ENCODE data around the gene PLOD3. TPM values are rescaled to one million over a fixed set of nuclear protein-coding genes. Genes with fewer than 3 reads are reported as not detected.

PLOD3 gene
- total RNA-seq, 1 experiment from 2014 or later: 83.7 TPM

GRCh38 chr7:101258243-101258731, 40.9 kb upstream of the PLOD3 start:
- Histone ChIP-seq H3K9me2 (ENCODE audit: insufficient read depth) (no peaks in the 10 kb centered on the region), H3K9ac (ENCODE audit: low read length) (no peak overlapping the region), H3K27ac (ENCODE audit: low read depth, low read length) (no peak overlapping the region), H3K4me2 (ENCODE audit: low read length) (no peak overlapping the region), H3K79me2 (ENCODE audit: insufficient read depth, low read length) (no peaks in the 10 kb centered on the region), H2AFZ (ENCODE audit: low read depth, low read length, poor library complexity, severe bottlenecking) (no peak overlapping the region), H4K20me1 (ENCODE audit: insufficient read depth) (no peaks in the 10 kb centered on the region), H3K4me1 (ENCODE audit: control insufficient read depth in 1 of 2, insufficient read depth in 2 of 2, low read length in 2 of 2) (no peaks in the 10 kb centered on the region), H3K9me3 (ENCODE audit: control insufficient read depth in 1 of 2, insufficient read depth in 1 of 2, low read depth in 1 of 2, low read length in 2 of 2) (no peaks in the 10 kb centered on the region), H3K36me3 (ENCODE audit: control insufficient read depth in 1 of 2, insufficient read depth in 2 of 2, low read length in 2 of 2) (no peaks in the 10 kb centered on the region), H3K4me3 (replicated peaks in 1 of 2; ENCODE audit: low read depth in 1 of 2, low read length in 2 of 2) (no peak overlapping the region), H3K27me3 (ENCODE audit: insufficient read depth, low read length) (no peaks in the 10 kb centered on the region)
- ChIA-PET RAD21 (ENCODE audit: low non-redundant PET in 1 of 2, low total read pairs in 2 of 2, uncharacterized antibody in 2 of 2, unreplicated experiment in 2 of 2) (interaction anchor here in 1 of 2 experiments (0.6 kb wide), 1 partner anchor 62 kb away, joined by 6 read pairs; no protein-coding TSS in a partner anchor), POLR2A (no interaction called here), CTCF (no interaction called here)
- no peak for DNase-seq (ENCODE audit: low read depth, low spot score)
- no TSS peak for BruUV-seq (replicated peaks)
- TF ChIP-seq EGR1 (IDR thresholded peaks at IDR 0.05; ENCODE audit: low read depth): no peak
- no peak for TF ChIP-seq SP1 (IDR thresholded peaks at IDR 0.05; ENCODE audit: low read depth)
- TF ChIP-seq EZH2 (IDR thresholded peaks at IDR 0.05): no peak
- no peak for TF ChIP-seq TCF7L2 (IDR thresholded peaks at IDR 0.05; ENCODE audit: borderline replicate concordance, extremely low read depth, insufficient read depth, insufficient read length)
- TF ChIP-seq FOSL1 (IDR thresholded peaks at IDR 0.05; ENCODE audit: low read depth): no peak
- no peak for TF ChIP-seq ZNF274 (IDR thresholded peaks at IDR 0.05; ENCODE audit: low read depth, low read length)
- TF ChIP-seq RAD21 (IDR thresholded peaks at IDR 0.05; ENCODE audit: low read depth): no peak
- TF ChIP-seq CBX3 (IDR thresholded peaks at IDR 0.05; ENCODE audit: low read depth): no peak
- TF ChIP-seq YY1 (IDR thresholded peaks at IDR 0.05; ENCODE audit: extremely low read depth, insufficient replicate concordance, low read depth, low read length): no peak
- no peak for TF ChIP-seq ZFX (IDR thresholded peaks at IDR 0.05)
- TF ChIP-seq, protein P1, sequence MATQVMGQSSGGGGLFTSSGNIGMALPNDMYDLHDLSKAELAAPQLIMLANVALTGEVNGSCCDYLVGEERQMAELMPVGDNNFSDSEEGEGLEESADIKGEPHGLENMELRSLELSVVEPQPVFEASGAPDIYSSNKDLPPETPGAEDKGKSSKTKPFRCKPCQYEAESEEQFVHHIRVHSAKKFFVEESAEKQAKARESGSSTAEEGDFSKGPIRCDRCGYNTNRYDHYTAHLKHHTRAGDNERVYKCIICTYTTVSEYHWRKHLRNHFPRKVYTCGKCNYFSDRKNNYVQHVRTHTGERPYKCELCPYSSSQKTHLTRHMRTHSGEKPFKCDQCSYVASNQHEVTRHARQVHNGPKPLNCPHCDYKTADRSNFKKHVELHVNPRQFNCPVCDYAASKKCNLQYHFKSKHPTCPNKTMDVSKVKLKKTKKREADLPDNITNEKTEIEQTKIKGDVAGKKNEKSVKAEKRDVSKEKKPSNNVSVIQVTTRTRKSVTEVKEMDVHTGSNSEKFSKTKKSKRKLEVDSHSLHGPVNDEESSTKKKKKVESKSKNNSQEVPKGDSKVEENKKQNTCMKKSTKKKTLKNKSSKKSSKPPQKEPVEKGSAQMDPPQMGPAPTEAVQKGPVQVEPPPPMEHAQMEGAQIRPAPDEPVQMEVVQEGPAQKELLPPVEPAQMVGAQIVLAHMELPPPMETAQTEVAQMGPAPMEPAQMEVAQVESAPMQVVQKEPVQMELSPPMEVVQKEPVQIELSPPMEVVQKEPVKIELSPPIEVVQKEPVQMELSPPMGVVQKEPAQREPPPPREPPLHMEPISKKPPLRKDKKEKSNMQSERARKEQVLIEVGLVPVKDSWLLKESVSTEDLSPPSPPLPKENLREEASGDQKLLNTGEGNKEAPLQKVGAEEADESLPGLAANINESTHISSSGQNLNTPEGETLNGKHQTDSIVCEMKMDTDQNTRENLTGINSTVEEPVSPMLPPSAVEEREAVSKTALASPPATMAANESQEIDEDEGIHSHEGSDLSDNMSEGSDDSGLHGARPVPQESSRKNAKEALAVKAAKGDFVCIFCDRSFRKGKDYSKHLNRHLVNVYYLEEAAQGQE (IDR thresholded peaks at IDR 0.05; ENCODE audit: low read depth): no peak
- no peak for ATAC-seq
- intact Hi-C loops (cut with micrococcal nuclease): no loop called here

Measured in HCT116 (cell line).